UCSD-AML1 (cell line): Measurements from ENCODE around the gene SORCS2.
"Not testable (repeated sequence)": the region's sequence is repeated elsewhere in the genome, so short reads cannot be mapped to it uniquely, and the experiment has no call there.

ENCODE experiments used
- DNase-seq: peaks from one replicate; lab custom pipeline; 2025; ENCODE audit not compliant: unreplicated experiment; lab: John Stamatoyannopoulos, UW

Gene SORCS2

GRCh38 chr4:7433376-7434140 is 241.2 kb downstream of the SORCS2 start:
- DNase-seq = no peak

- DNase-seq = no peak
Measured at GRCh38 chr4:7434141-7434765, 241.9 kb downstream of the SORCS2 start.

- peak; percentile 20 for DNase-seq
Measured at GRCh38 chr4:7434766-7435150, 242.4 kb downstream of the SORCS2 start, which contains the start of gene PSAPL1. TSS of gene PSAPL1 (minus strand) at chr4:7434930. CDS start at chr4:7434879, 51 bp downstream.

GRCh38 chr4:7435471-7436061 is 243.2 kb downstream of the SORCS2 start:
- no peak for DNase-seq

GRCh38 chr4:7436256-7436655 is 243.9 kb downstream of the SORCS2 start:
- DNase-seq = no peak

GRCh38 chr4:7439699-7440098 is 247.4 kb downstream of the SORCS2 start:
- DNase-seq = no peak

DNA sequence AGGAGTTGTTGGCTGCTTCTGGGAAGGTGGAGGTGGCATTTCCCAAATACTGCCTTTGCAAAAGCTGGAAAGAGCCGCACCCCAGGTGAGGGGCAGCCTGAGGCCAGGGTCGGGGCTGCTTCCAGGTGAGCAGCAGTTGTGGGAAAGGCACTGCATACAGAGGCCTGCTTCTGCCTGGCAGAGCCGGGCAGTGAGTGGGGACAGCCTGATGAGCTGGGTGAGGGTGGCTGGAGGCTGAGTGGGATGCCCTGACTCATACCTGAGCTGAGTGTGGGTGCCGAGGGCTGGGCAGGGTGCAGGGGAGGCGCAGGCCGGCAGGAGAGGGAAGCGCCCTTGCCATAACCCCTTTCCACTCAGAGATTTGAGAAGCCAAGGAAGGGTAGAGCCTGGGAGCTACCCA is 248.9 kb downstream of the SORCS2 start:
- DNase-seq = no peak

DNA sequence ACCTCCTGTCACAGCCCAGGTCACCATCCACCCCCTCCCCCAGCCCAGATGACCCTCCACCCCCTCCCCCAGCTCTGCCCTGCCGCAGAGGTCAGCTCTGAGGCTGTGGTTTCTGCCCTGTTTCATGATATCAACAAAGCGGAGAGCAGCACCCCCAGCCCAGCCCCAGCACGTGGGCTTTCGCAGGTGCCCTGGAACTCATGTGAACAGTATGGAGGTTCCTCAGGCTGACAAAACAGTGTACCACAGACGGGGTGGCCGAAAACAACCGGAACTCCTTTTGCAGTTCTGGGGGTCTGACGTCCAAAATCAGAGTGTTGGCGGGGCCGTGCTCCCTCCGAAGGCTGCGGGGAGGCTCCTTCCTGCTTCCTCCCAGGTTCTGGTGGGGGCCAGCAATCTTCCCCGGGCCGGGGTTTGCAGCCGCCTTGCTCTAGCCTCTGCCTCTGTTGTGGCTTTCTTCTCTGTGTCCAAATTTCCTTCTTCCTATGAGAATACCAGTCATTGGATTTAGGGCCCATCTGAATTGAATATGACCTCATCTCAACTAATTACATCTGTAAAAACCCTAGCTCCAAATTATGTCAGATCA is 250.3 kb downstream of the SORCS2 start:
- DNase-seq = no peak

DNA sequence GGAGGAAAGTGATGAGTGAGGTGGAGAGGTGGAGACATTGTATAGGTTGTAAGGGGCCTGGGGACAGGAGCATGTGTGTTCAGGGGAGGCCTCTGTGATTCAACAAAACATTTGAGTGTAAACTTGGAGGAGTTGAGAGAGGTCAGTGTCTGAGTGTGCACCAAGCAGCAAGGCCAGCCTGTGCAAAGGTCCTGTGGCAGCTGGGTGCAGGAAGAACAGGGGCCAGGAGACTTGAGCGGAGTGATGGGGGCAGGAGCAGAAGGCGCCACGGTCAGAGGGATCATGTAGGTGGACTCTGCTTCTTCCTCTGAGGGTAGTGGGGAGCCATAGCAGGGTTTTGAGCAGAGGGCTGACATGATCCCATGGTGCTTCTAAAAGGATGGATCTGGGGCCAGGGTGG is 252.0 kb downstream of the SORCS2 start:
- DNase-seq = no peak

- no peak for DNase-seq
Measured at GRCh38 chr4:7444731-7445130, 252.4 kb downstream of the SORCS2 start.

GRCh38 chr4:7447236-7447635 is 254.9 kb downstream of the SORCS2 start:
- no peak for DNase-seq

- DNase-seq = no peak
Measured at GRCh38 chr4:7448036-7448435, 255.7 kb downstream of the SORCS2 start.

GRCh38 chr4:7450775-7451433 is 258.6 kb downstream of the SORCS2 start:
- DNase-seq = no peak

GRCh38 chr4:7451434-7451789 is 259.1 kb downstream of the SORCS2 start:
- no peak for DNase-seq

DNA sequence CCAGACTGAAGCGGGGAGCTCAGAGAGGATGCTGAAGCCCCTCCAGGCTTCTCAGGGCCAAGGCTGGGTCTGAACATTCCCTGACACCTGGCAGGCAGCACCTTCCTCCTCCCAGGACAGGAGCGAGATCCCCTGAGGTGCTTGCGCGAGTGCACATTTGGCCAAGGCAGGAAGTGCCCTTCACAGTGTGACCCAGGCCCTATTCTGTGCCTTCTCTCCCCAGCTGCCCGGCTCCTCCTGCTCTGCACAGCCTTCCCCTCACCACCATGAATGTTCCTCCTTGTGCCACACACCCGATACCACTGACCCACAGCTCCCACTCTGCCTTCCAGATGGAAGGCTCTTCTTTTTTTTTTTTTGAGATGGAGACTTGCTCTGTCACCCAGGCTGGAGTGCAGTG is 259.5 kb downstream of the SORCS2 start:
- no peak for DNase-seq

DNA sequence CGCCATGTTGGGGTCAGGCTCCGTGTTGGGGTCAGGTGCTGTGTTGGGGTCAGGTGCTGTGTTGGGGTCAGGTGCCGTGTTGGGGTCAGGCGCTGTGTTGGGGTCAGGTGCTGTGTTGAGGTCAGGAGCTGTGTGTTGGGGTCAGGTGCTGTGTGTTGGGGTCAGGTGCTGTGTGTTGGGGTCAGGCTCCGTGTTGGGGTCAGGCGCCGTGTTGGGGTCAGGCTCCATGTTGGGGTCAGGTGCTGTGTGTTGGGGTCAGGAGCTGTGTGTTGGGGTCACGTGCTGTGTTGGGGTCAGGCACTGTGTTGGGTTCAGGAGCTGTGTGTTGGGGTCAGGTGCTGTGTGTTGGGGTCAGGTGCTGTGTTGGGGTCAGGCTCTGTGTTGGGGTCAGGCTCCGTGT is 260.5 kb downstream of the SORCS2 start:
- DNase-seq = not testable (repeated sequence)

DNA sequence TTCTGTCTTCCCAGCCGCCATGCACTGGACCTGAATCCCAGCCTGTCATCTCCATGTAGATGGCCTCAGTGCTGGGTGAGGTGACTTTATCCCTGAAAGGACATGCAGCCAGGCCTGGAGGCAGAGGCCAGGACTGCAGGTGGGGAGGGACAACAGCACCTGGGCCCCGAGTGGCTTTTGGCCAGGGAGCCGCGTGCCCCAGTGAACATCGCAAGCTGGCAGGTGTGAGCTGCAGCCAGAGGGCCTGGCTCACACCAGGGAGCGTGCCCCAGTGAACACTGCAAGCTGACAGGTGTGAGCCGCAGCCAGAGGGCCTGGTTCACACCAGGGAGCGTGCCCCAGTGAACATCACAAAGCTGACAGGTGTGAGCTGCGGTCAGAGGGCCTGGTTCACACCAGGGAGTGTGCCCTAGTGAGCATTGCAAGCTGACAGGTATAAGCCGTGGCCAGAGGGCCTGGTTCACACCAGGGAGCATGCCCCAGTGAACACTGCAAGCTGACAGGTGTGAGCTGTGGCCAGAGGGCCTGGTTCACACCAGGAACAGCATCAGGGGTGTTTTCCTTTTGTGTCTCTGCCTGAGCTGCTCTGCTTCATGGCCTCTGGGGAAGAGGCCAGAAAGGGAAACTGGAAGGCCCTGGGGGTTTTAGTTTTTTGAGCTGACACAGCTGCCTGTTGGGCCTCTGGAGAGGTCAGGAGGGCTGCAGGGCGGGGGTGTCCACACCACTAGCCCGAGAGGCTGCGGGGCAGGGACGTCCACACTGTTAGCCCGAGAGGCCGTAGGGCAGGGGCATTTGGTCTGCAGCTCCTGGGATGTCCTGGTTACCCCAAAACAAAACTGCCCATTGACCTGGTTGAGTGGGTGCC is 265.1 kb downstream of the SORCS2 start:
- DNase-seq = no peak

GRCh38 chr4:7458066-7458425 is 265.7 kb downstream of the SORCS2 start:
- no peak for DNase-seq

DNA sequence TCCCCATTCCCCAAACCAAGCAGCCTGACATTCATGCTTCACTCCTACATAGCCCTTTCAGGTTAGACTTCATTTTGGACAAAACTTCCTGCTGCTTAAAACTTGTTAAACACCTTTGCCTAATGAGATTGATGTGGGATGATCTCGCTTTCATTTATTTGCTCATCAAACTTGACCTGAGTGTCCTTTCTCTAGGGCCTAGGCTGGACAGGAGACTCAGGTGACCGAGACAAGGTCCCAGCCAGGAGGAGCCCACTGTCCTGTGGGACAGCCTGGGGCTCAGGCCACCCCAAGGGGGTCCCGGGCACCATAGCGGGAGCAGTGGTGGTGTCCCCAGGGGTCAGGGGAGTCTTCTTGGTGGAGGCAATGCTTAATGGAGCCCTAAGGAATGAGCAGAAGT is 266.1 kb downstream of the SORCS2 start:
- DNase-seq = no peak

- no peak for DNase-seq
Measured at GRCh38 chr4:7459471-7459870, 267.1 kb downstream of the SORCS2 start.

- no peak for DNase-seq
Measured at GRCh38 chr4:7460566-7460965, 268.2 kb downstream of the SORCS2 start.
